Ascending aorta (tissue), 2 donors: ENCODE measurements around the gene ZEB1. TPM values are rescaled to one million over a fixed set of nuclear protein-coding genes. Genes with fewer than 3 reads are reported as not detected.

Experiments
- DNase-seq, 2 donors: peaks; one replicate each; pipeline ENCODE4 v3.0.0-alpha.2; 2019; ENCODE audit warnings: low spot score in 2 of 2
- H3K27ac ChIP-seq, 2 donors: fragments of 200-600 bp; sonication (generic); one replicate each; pipeline ENCODE4 v1.5.1; 2016 to 2017; ENCODE audit warnings: mild to moderate bottlenecking in 1 of 2
- H3K27me3 ChIP-seq: fragments of 200-600 bp; sonication (generic); one replicate; pipeline ENCODE4 v1.5.1; 2017
- H3K36me3 ChIP-seq, 2 donors: fragments of 200-600 bp; sonication (generic); one replicate each; pipeline ENCODE4 v1.5.1; 2016
- H3K4me1 ChIP-seq, 2 donors: fragments of 200-600 bp; sonication (generic); one replicate each; pipeline ENCODE4 v1.5.1; 2016 to 2017; ENCODE audit warnings: mild to moderate bottlenecking in 1 of 2
- H3K4me3 ChIP-seq, 2 donors: fragments of 200-600 bp; sonication (generic); one replicate each; pipeline ENCODE4 v1.5.1; 2016 to 2017; ENCODE audit warnings: mild to moderate bottlenecking in 1 of 2
- H3K9me3 ChIP-seq, 2 donors: fragments of 200-600 bp; sonication (generic); one replicate each; pipeline ENCODE4 v1.5.1; 2016
- intact Hi-C: fragments of 100-400 bp; cut with DNase I; formaldehyde crosslinking; loops from one replicate; pipeline ENCODE4 v1.15.1; 2023
- total RNA-seq: library from RNA; depleted of rRNA; stranded (reverse); fragments of >200 nt; gene quantifications from one replicate; pipeline ENCODE4 v1.1.0, GENCODE V29; 2016
- TF ChIP-seq, protein P1 (sequence below), 3 experiments: fragments of 200-600 bp in 2 of 3; fragments of 450-650 bp in 1 of 3; sonication (generic) in 2 of 3; IDR thresholded peaks; one replicate each; pipeline ENCODE4 v1.5.1; 2016 to 2019; ENCODE audit warnings: antibody characterized with exemption in 3 of 3, mild to moderate bottlenecking in 1 of 3, moderate library complexity in 1 of 3

The ZEB1 gene
- total RNA-seq, 1 donor from 2014 or later: 77.3 TPM

GRCh38 chr10:31457858-31458257 is 138.8 kb downstream of the ZEB1 start:
- H3K27me3 ChIP-seq: no peaks in the 10 kb centered on the region
- no peak overlapping the region for H3K27ac ChIP-seq
- H3K4me3 ChIP-seq: no peak overlapping the region
- intact Hi-C loops: no loop called here
- peaks cover 6 to 19% of the 10 kb centered on the region in 2 donors for H3K36me3 ChIP-seq
- H3K9me3 ChIP-seq: peaks cover 0 to 19% of the 10 kb centered on the region in 2 donors
- TF ChIP-seq, protein P1, sequence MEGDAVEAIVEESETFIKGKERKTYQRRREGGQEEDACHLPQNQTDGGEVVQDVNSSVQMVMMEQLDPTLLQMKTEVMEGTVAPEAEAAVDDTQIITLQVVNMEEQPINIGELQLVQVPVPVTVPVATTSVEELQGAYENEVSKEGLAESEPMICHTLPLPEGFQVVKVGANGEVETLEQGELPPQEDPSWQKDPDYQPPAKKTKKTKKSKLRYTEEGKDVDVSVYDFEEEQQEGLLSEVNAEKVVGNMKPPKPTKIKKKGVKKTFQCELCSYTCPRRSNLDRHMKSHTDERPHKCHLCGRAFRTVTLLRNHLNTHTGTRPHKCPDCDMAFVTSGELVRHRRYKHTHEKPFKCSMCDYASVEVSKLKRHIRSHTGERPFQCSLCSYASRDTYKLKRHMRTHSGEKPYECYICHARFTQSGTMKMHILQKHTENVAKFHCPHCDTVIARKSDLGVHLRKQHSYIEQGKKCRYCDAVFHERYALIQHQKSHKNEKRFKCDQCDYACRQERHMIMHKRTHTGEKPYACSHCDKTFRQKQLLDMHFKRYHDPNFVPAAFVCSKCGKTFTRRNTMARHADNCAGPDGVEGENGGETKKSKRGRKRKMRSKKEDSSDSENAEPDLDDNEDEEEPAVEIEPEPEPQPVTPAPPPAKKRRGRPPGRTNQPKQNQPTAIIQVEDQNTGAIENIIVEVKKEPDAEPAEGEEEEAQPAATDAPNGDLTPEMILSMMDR (IDR thresholded peaks at IDR 0.05): no peak
- H3K4me1 ChIP-seq: peaks cover 0 to 7% of the 10 kb centered on the region in 2 donors
- no peak for DNase-seq

GRCh38 chr10:31458974-31459373 is 140.0 kb downstream of the ZEB1 start:
- TF ChIP-seq, protein P1 (IDR thresholded peaks at IDR 0.05): no peak
- Histone ChIP-seq H3K27ac (no peak overlapping the region), H3K36me3 (peaks cover 17 to 30% of the 10 kb centered on the region in 2 donors), H3K4me1 (peaks cover 0 to 7% of the 10 kb centered on the region in 2 donors), H3K9me3 (peaks cover 7 to 29% of the 10 kb centered on the region in 2 donors), H3K27me3 (no peaks in the 10 kb centered on the region), H3K4me3 (no peak overlapping the region)
- intact Hi-C loops: no loop called here
- DNase-seq: no peak

DNA sequence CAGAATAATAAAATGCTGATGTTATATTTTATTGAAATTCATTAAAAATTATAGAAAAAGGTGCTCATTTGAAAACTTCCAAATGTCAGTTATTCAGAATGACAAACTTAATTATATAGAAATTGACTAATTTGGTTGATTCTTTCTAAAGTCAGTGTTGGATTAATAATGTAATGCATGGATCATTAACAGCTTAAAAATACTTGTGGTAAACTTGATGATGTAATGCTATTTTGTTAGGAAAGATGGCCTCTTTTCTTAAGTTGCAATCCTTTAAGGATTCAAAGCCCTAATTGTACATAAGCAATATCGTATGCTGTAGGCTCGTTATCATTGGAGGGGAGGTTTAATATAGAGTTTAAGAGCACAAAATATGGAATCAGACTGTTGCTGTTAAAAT is 141.2 kb downstream of the ZEB1 start:
- no peak overlapping the region for H3K27ac ChIP-seq
- intact Hi-C loops: no loop called here
- H3K27me3 ChIP-seq: no peaks in the 10 kb centered on the region
- TF ChIP-seq, protein P1 (IDR thresholded peaks at IDR 0.05): no peak
- H3K9me3 ChIP-seq: peaks cover 18 to 32% of the 10 kb centered on the region in 2 donors
- peaks cover 0 to 7% of the 10 kb centered on the region in 2 donors for H3K4me1 ChIP-seq
- no peak overlapping the region for H3K4me3 ChIP-seq
- peaks cover 26 to 43% of the 10 kb centered on the region in 2 donors for H3K36me3 ChIP-seq
- no peak for DNase-seq

DNA sequence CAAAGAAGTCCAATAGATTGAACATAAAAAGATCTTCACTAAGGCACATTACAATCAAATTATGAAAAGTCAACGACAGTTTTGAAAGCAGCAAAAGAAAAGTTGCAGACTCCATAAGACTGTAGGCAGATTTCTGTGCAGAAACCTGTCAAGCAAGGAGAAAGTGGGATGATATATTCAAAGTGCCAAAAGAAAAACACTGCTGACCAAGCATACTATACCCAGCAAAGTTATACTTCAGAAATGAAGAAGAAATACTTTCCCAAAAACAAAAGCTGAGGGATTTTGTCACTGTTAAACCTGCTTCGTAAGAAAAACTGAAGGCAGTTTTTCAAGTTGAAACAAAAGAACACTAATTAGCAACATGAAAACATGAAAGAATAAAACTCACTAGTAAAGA is 145.5 kb downstream of the ZEB1 start:
- Histone ChIP-seq H3K9me3 (peaks cover 26 to 58% of the 10 kb centered on the region in 2 donors), H3K27ac (no peak overlapping the region), H3K27me3 (no peaks in the 10 kb centered on the region), H3K4me3 (no peak overlapping the region), H3K36me3 (peaks cover 54 to 76% of the 10 kb centered on the region in 2 donors), H3K4me1 (no peaks in the 10 kb centered on the region)
- TF ChIP-seq, protein P1 (IDR thresholded peaks at IDR 0.05): no peak
- no peak for DNase-seq
- intact Hi-C loops: no loop called here

GRCh38 chr10:31466313-31466712 is 147.3 kb downstream of the ZEB1 start:
- peaks cover 54 to 73% of the 10 kb centered on the region in 2 donors for H3K36me3 ChIP-seq
- intact Hi-C loops: no loop called here
- H3K27me3 ChIP-seq: no peaks in the 10 kb centered on the region
- H3K4me3 ChIP-seq: no peak overlapping the region
- no peak overlapping the region for H3K27ac ChIP-seq
- no peak for DNase-seq
- peaks cover 26 to 58% of the 10 kb centered on the region in 2 donors for H3K9me3 ChIP-seq
- no peaks in the 10 kb centered on the region for H3K4me1 ChIP-seq
- TF ChIP-seq, protein P1 (IDR thresholded peaks at IDR 0.05): no peak
